ENCODE measurements around the gene RIBC1. TPM values are rescaled to one million over a fixed set of nuclear protein-coding genes. Genes with fewer than 3 reads are reported as not detected.
"Not testable (repeated sequence)": the region's sequence is repeated elsewhere in the genome, so short reads cannot be mapped to it uniquely, and the experiment has no call there.

The RIBC1 gene
- total RNA-seq, 2 donors from 2014 or later, result 1.5 to 1.6 TPM

- ATAC-seq (no peak), DNase-seq (no peak)
- H3K27me3 Mint-ChIP-seq, result peaks cover 5% of the 10 kb centered on the region
- no peaks in the 10 kb centered on the region for H3K4me1 Mint-ChIP-seq
- no peak overlapping the region for H3K27ac Mint-ChIP-seq
- peak overlapping the region; percentile 85 for H3K4me3 Mint-ChIP-seq
- H3K36me3 Mint-ChIP-seq (ENCODE audit: low read depth), result no peaks in the 10 kb centered on the region
- no peaks in the 10 kb centered on the region for H3K9me3 ChIP-seq (ENCODE audit: control insufficient read depth, low read length, poor library complexity, severe bottlenecking)
Observed at GRCh38 chrX:53440621-53441517, 18.2 kb downstream of the RIBC1 start.

GRCh38 chrX:53441531-53442321, 19.1 kb downstream of the RIBC1 start:
- DNase-seq, result peak; percentile 50 to 70 (median 69)
- Mint-ChIP-seq H3K36me3 (ENCODE audit: low read depth) (peaks cover 2% of the 10 kb centered on the region), H3K27ac (no peak overlapping the region), H3K27me3 (peaks cover 5% of the 10 kb centered on the region), H3K4me3 (peak overlapping the region; percentile 85), H3K4me1 (peaks cover 4% of the 10 kb centered on the region)
- ATAC-seq, result peak; percentile 82
- no peaks in the 10 kb centered on the region for H3K9me3 ChIP-seq (ENCODE audit: control insufficient read depth, low read length, poor library complexity, severe bottlenecking)

GRCh38 chrX:53442322-53442631, 19.6 kb downstream of the RIBC1 start:
- Mint-ChIP-seq H3K36me3 (ENCODE audit: low read depth) (peaks cover 2% of the 10 kb centered on the region), H3K27ac (no peak overlapping the region), H3K4me3 (peak overlapping the region; percentile 85), H3K4me1 (peaks cover 4% of the 10 kb centered on the region), H3K27me3 (peaks cover 5% of the 10 kb centered on the region)
- no peaks in the 10 kb centered on the region for H3K9me3 ChIP-seq (ENCODE audit: control insufficient read depth, low read length, poor library complexity, severe bottlenecking)
- ATAC-seq (no peak), DNase-seq (no peak)

- Mint-ChIP-seq H3K27me3 (no peaks in the 10 kb centered on the region), H3K4me3 (no peak overlapping the region), H3K36me3 (ENCODE audit: low read depth) (peaks cover 2% of the 10 kb centered on the region), H3K4me1 (peaks cover 4% of the 10 kb centered on the region), H3K27ac (no peak overlapping the region)
- peak in 2 of 3 donors; percentile 16 to 25 for DNase-seq
- peak; percentile 63 for ATAC-seq
- no peaks in the 10 kb centered on the region for H3K9me3 ChIP-seq (ENCODE audit: control insufficient read depth, low read length, poor library complexity, severe bottlenecking)
Observed at GRCh38 chrX:53445977-53446376, 23.3 kb downstream of the RIBC1 start.

GRCh38 chrX:53447441-53447840, 24.8 kb downstream of the RIBC1 start:
- Mint-ChIP-seq H3K36me3 (ENCODE audit: low read depth) (peaks cover 2% of the 10 kb centered on the region), H3K4me3 (no peak overlapping the region), H3K27ac (no peak overlapping the region), H3K4me1 (peaks cover 4% of the 10 kb centered on the region), H3K27me3 (no peaks in the 10 kb centered on the region)
- DNase-seq (no peak), ATAC-seq (no peak)
- no peaks in the 10 kb centered on the region for H3K9me3 ChIP-seq (ENCODE audit: control insufficient read depth, low read length, poor library complexity, severe bottlenecking)

- H3K9me3 ChIP-seq (ENCODE audit: control insufficient read depth, low read length, poor library complexity, severe bottlenecking), result no peaks in the 10 kb centered on the region
- no peak for ATAC-seq
- DNase-seq, result no peak
- Mint-ChIP-seq H3K4me3 (no peak overlapping the region), H3K27ac (no peak overlapping the region), H3K4me1 (peaks cover 4% of the 10 kb centered on the region), H3K27me3 (no peaks in the 10 kb centered on the region), H3K36me3 (ENCODE audit: low read depth) (peaks cover 2% of the 10 kb centered on the region)
Observed at GRCh38 chrX:53449632-53450031, 27.0 kb downstream of the RIBC1 start.

GRCh38 chrX:53452812-53453211, 30.1 kb downstream of the RIBC1 start:
- no peaks in the 10 kb centered on the region for H3K27me3 Mint-ChIP-seq
- no peaks in the 10 kb centered on the region for H3K9me3 ChIP-seq (ENCODE audit: control insufficient read depth, low read length, poor library complexity, severe bottlenecking)
- ATAC-seq (no peak), DNase-seq (no peak)
- no peaks in the 10 kb centered on the region for H3K4me1 Mint-ChIP-seq
- no peak overlapping the region for H3K27ac Mint-ChIP-seq
- H3K4me3 Mint-ChIP-seq, result no peak overlapping the region
- no peaks in the 10 kb centered on the region for H3K36me3 Mint-ChIP-seq (ENCODE audit: low read depth)

GRCh38 chrX:53456254-53456653, 33.6 kb downstream of the RIBC1 start:
- H3K36me3 Mint-ChIP-seq (ENCODE audit: low read depth), result no peaks in the 10 kb centered on the region
- ATAC-seq, result no peak
- DNase-seq, result no peak
- no peaks in the 10 kb centered on the region for H3K4me1 Mint-ChIP-seq
- H3K27me3 Mint-ChIP-seq, result no peaks in the 10 kb centered on the region
- no peak overlapping the region for H3K4me3 Mint-ChIP-seq
- H3K27ac Mint-ChIP-seq, result no peak overlapping the region
- no peaks in the 10 kb centered on the region for H3K9me3 ChIP-seq (ENCODE audit: control insufficient read depth, low read length, poor library complexity, severe bottlenecking)

- DNase-seq (no peak), ATAC-seq (no peak)
- Mint-ChIP-seq H3K27me3 (no peaks in the 10 kb centered on the region), H3K4me3 (no peak overlapping the region), H3K27ac (no peak overlapping the region), H3K36me3 (ENCODE audit: low read depth) (no peaks in the 10 kb centered on the region), H3K4me1 (no peaks in the 10 kb centered on the region)
- no peaks in the 10 kb centered on the region for H3K9me3 ChIP-seq (ENCODE audit: control insufficient read depth, low read length, poor library complexity, severe bottlenecking)
Observed at GRCh38 chrX:53458082-53458481, 35.4 kb downstream of the RIBC1 start.

GRCh38 chrX:53468659-53469058, 46.0 kb downstream of the RIBC1 start:
- H3K9me3 ChIP-seq (ENCODE audit: control insufficient read depth, low read length, poor library complexity, severe bottlenecking); H3K36me3 Mint-ChIP-seq (ENCODE audit: low read depth); H3K4me1 Mint-ChIP-seq; DNase-seq; ATAC-seq; H3K4me3 Mint-ChIP-seq; H3K27ac Mint-ChIP-seq: not testable (repeated sequence)
- H3K27me3 Mint-ChIP-seq, result peaks cover 28% of the 10 kb centered on the region

GRCh38 chrX:53471346-53471745, 48.7 kb downstream of the RIBC1 start:
- Mint-ChIP-seq H3K27ac (no peak overlapping the region), H3K36me3 (ENCODE audit: low read depth) (peaks cover 2% of the 10 kb centered on the region), H3K4me1 (peaks cover 3% of the 10 kb centered on the region), H3K4me3 (no peak overlapping the region), H3K27me3 (peaks cover 29% of the 10 kb centered on the region)
- DNase-seq (no peak), ATAC-seq (no peak)
- H3K9me3 ChIP-seq (ENCODE audit: control insufficient read depth, low read length, poor library complexity, severe bottlenecking), result no peaks in the 10 kb centered on the region

GRCh38 chrX:53474707-53475106, 52.0 kb downstream of the RIBC1 start:
- no peaks in the 10 kb centered on the region for H3K9me3 ChIP-seq (ENCODE audit: control insufficient read depth, low read length, poor library complexity, severe bottlenecking)
- no peak for ATAC-seq
- H3K4me3 Mint-ChIP-seq, result no peak overlapping the region

GRCh38 chrX:53476371-53476770, 53.7 kb downstream of the RIBC1 start:
- ATAC-seq (no peak), DNase-seq (no peak)
- Mint-ChIP-seq H3K4me1 (peaks cover 3% of the 10 kb centered on the region), H3K36me3 (ENCODE audit: low read depth) (peaks cover 2% of the 10 kb centered on the region), H3K4me3 (no peak overlapping the region), H3K27ac (no peak overlapping the region), H3K27me3 (peaks cover 31% of the 10 kb centered on the region)
- H3K9me3 ChIP-seq (ENCODE audit: control insufficient read depth, low read length, poor library complexity, severe bottlenecking), result no peaks in the 10 kb centered on the region

More at GRCh38 chrX:53474707-53475106, 52.0 kb downstream of the RIBC1 start:
- no peak for DNase-seq
- peaks cover 2% of the 10 kb centered on the region for H3K36me3 Mint-ChIP-seq (ENCODE audit: low read depth)
- peaks cover 3% of the 10 kb centered on the region for H3K4me1 Mint-ChIP-seq
- no peak overlapping the region for H3K27ac Mint-ChIP-seq
- H3K27me3 Mint-ChIP-seq, result peaks cover 34% of the 10 kb centered on the region
